Measurements from ENCODE around the gene ATP23. TPM values are rescaled to one million over a fixed set of nuclear protein-coding genes. Genes with fewer than 3 reads are reported as not detected.

ATP23 gene
- total RNA-seq, 2 experiments from 2014 or later = 27.5 to 51.3 TPM

DNA sequence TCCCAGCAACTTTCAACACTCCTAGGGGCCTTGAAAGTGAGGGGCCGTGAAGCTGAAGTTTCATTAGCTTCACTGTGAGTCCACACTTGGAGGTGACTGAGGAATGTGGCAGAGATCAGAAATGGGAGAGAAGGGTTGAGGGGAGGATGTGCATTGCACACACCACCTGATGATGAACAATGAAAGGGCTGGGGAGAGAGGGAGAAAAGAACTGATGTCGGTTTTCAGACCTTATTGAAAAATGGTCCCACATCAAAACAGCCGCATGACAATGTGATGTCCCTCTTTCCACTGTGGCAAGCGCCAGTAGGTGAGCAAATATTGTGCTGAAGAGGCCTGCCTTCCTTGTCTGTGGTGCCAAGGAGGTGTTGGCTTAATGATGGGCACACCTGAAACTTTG, 32.3 kb upstream of the ATP23 start:
- Histone ChIP-seq H3K4me3 (ENCODE audit: low read depth, low read length, poor library complexity, severe bottlenecking) (no peak overlapping the region), H3K9me3 (ENCODE audit: low read length) (no peaks in the 10 kb centered on the region), H4K20me1 (ENCODE audit: insufficient read depth, low read length) (no peaks in the 10 kb centered on the region), H3K9me2 (ENCODE audit: insufficient read depth, low read length) (no peaks in the 10 kb centered on the region), H3K36me3 (ENCODE audit: insufficient read depth, low read length) (no peaks in the 10 kb centered on the region), H3K4me2 (ENCODE audit: low read length) (no peak overlapping the region), H3K4me1 (ENCODE audit: insufficient read depth, low read length, poor library complexity, severe bottlenecking) (peaks cover 8% of the 10 kb centered on the region), H3K27ac (ENCODE audit: low read depth, low read length, poor library complexity, severe bottlenecking) (no peak overlapping the region), H2AFZ (ENCODE audit: low read length) (no peak overlapping the region), H3K79me2 (ENCODE audit: insufficient read depth, low read depth, low read length) (no peaks in the 10 kb centered on the region)
- BruUV-seq (replicated peaks) = no TSS peak
- ChIA-PET CTCF (ENCODE audit: unreplicated experiment) (interaction anchor here (0.5 kb wide), 1 partner anchor 8 kb away, joined by 3 read pairs; no protein-coding TSS in a partner anchor), POLR2A (interaction anchor here (1.7 kb wide), 2 partner anchors 24 to 126 kb away, joined by 3 read pairs; partner anchors contain the start of gene TSFM)
- no peak for DNase-seq (ENCODE audit: low spot score)
- no peak for TF ChIP-seq EZH2phosphoT487 (IDR thresholded peaks at IDR 0.05; ENCODE audit: borderline replicate concordance, low read depth, low read length)
- TF ChIP-seq, protein P1, sequence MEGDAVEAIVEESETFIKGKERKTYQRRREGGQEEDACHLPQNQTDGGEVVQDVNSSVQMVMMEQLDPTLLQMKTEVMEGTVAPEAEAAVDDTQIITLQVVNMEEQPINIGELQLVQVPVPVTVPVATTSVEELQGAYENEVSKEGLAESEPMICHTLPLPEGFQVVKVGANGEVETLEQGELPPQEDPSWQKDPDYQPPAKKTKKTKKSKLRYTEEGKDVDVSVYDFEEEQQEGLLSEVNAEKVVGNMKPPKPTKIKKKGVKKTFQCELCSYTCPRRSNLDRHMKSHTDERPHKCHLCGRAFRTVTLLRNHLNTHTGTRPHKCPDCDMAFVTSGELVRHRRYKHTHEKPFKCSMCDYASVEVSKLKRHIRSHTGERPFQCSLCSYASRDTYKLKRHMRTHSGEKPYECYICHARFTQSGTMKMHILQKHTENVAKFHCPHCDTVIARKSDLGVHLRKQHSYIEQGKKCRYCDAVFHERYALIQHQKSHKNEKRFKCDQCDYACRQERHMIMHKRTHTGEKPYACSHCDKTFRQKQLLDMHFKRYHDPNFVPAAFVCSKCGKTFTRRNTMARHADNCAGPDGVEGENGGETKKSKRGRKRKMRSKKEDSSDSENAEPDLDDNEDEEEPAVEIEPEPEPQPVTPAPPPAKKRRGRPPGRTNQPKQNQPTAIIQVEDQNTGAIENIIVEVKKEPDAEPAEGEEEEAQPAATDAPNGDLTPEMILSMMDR (conservative IDR thresholded peaks at IDR 0.05; ENCODE audit: low read length) = no peak
- intact Hi-C loops (cut with micrococcal nuclease; ENCODE audit: unreplicated experiment) = loop anchor here (5.0 kb wide), 1 partner anchor 127 kb away; the partner anchor contains the start of gene TSFM

DNA sequence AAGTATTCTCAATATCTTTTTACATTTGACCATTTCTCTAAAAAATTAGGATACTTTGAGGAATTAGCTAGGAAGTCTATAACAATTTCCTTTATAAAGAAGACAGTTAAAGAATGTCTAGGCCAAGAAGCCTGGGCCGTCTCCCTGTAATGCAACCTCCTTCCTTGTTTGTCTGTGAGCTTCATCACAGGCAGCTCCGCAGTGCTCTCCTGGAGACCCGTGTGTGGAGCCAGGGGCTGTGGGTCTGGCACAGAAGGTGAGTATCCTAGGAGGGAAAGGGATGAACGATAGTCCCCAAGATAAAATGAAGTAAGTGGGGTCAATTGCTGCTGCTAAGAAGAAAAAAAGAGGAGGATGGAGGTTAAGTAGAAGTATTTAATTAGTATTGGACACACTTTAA, 31.8 kb upstream of the ATP23 start:
- H2AFZ ChIP-seq (ENCODE audit: low read length) = no peak overlapping the region
- TF ChIP-seq, protein P1 (conservative IDR thresholded peaks at IDR 0.05; ENCODE audit: low read length) = no peak
- TF ChIP-seq EZH2phosphoT487 (IDR thresholded peaks at IDR 0.05; ENCODE audit: borderline replicate concordance, low read depth, low read length) = no peak

DNA sequence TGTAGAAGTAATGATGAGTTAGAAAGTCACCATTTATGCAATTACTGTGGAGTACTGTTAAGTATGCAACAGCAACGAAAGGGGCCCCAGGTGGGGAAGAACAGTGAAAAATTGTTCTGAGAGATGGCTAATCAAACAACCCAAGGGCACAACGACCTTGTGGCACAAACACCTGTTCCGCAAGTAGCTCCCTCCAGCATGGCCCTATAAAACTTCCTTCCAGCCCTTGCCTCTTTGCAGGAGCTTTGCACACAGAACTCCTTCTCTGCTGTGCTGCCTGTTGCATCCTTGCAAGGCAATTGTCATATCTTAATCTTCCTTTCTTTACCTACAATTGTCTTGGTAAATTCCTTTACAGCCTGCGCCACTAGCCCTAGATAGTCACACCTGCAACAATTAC, 23.2 kb upstream of the ATP23 start:
- no peak overlapping the region for H3K27ac ChIP-seq (ENCODE audit: low read depth, low read length, poor library complexity, severe bottlenecking)
- H2AFZ ChIP-seq (ENCODE audit: low read length) = no peak overlapping the region
- POLR2A ChIA-PET = no interaction called here
- H3K4me3 ChIP-seq (ENCODE audit: low read depth, low read length, poor library complexity, severe bottlenecking) = no peak overlapping the region
- no TSS peak for BruUV-seq (replicated peaks)
- no peak overlapping the region for H3K4me2 ChIP-seq (ENCODE audit: low read length)
- no peaks in the 10 kb centered on the region for H3K9me2 ChIP-seq (ENCODE audit: insufficient read depth, low read length)
- no peaks in the 10 kb centered on the region for H3K9me3 ChIP-seq (ENCODE audit: low read length)
- no peaks in the 10 kb centered on the region for H3K4me1 ChIP-seq (ENCODE audit: insufficient read depth, low read length, poor library complexity, severe bottlenecking)
- H3K36me3 ChIP-seq (ENCODE audit: insufficient read depth, low read length) = no peaks in the 10 kb centered on the region
- no peak for TF ChIP-seq EZH2phosphoT487 (IDR thresholded peaks at IDR 0.05; ENCODE audit: borderline replicate concordance, low read depth, low read length)
- TF ChIP-seq, protein P1 (conservative IDR thresholded peaks at IDR 0.05; ENCODE audit: low read length) = no peak
- no peak for DNase-seq (ENCODE audit: low spot score)
- intact Hi-C loops (cut with micrococcal nuclease; ENCODE audit: unreplicated experiment) = no loop called here
- H3K79me2 ChIP-seq (ENCODE audit: insufficient read depth, low read depth, low read length) = no peaks in the 10 kb centered on the region
- no peaks in the 10 kb centered on the region for H4K20me1 ChIP-seq (ENCODE audit: insufficient read depth, low read length)
- CTCF ChIA-PET (ENCODE audit: unreplicated experiment) = no interaction called here

More for the DNA sequence above, 31.8 kb upstream of the ATP23 start:
- H3K27ac ChIP-seq (ENCODE audit: low read depth, low read length, poor library complexity, severe bottlenecking) = no peak overlapping the region
- H3K36me3 ChIP-seq (ENCODE audit: insufficient read depth, low read length) = no peaks in the 10 kb centered on the region
- no peak overlapping the region for H3K4me3 ChIP-seq (ENCODE audit: low read depth, low read length, poor library complexity, severe bottlenecking)
- intact Hi-C loops (cut with micrococcal nuclease; ENCODE audit: unreplicated experiment) = loop anchor here (5.0 kb wide), 1 partner anchor 127 kb away; the partner anchor contains the start of gene TSFM
- no peak for DNase-seq (ENCODE audit: low spot score)
- no peak overlapping the region for H3K4me2 ChIP-seq (ENCODE audit: low read length)
- H4K20me1 ChIP-seq (ENCODE audit: insufficient read depth, low read length) = no peaks in the 10 kb centered on the region
- H3K79me2 ChIP-seq (ENCODE audit: insufficient read depth, low read depth, low read length) = no peaks in the 10 kb centered on the region
- CTCF ChIA-PET (ENCODE audit: unreplicated experiment) = no interaction called here
- peaks cover 4% of the 10 kb centered on the region for H3K4me1 ChIP-seq (ENCODE audit: insufficient read depth, low read length, poor library complexity, severe bottlenecking)
- POLR2A ChIA-PET = interaction anchor here (1.7 kb wide), 2 partner anchors 23 to 127 kb away, joined by 3 read pairs; partner anchors contain the start of gene TSFM
- H3K9me2 ChIP-seq (ENCODE audit: insufficient read depth, low read length) = no peaks in the 10 kb centered on the region
- no peaks in the 10 kb centered on the region for H3K9me3 ChIP-seq (ENCODE audit: low read length)
- BruUV-seq (replicated peaks) = no TSS peak
